ENCODE data around the gene ZNRF1.

The ZNRF1 gene

GRCh38 chr16:75095204-75095621 is 96.4 kb downstream of the ZNRF1 start:
- H3K27ac ChIP-seq: no peak overlapping the region
- H3K9me3 ChIP-seq (ENCODE audit: control insufficient read depth, low read length): no peaks in the 10 kb centered on the region
- H3K27me3 ChIP-seq (ENCODE audit: control insufficient read depth, insufficient read depth, low read length): no peaks in the 10 kb centered on the region
- peaks cover 64% of the 10 kb centered on the region for H3K79me2 ChIP-seq
- no peak overlapping the region for H3K4me2 ChIP-seq (ENCODE audit: low read length)
- no peaks in the 10 kb centered on the region for H3K36me3 ChIP-seq (ENCODE audit: control insufficient read depth, insufficient read depth, low read length)
- no peak for TF ChIP-seq CTCF (IDR thresholded peaks at IDR 0.05)
- H3K4me1 ChIP-seq: peaks cover 50% of the 10 kb centered on the region
- no peak overlapping the region for H2AFZ ChIP-seq
- H3K9ac ChIP-seq: no peak overlapping the region
- no peak overlapping the region for H3K4me3 ChIP-seq (ENCODE audit: low read depth, low read length)

- Histone ChIP-seq H3K4me3 (ENCODE audit: low read depth, low read length) (no peak overlapping the region), H3K36me3 (ENCODE audit: control insufficient read depth, insufficient read depth, low read length) (no peaks in the 10 kb centered on the region), H3K9me3 (ENCODE audit: control insufficient read depth, low read length) (no peaks in the 10 kb centered on the region), H3K4me2 (ENCODE audit: low read length) (peak overlapping the region; percentile 34), H3K27ac (peak overlapping the region; percentile 27), H2AFZ (no peak overlapping the region), H3K4me1 (peaks cover 50% of the 10 kb centered on the region), H3K9ac (no peak overlapping the region), H3K27me3 (ENCODE audit: control insufficient read depth, insufficient read depth, low read length) (no peaks in the 10 kb centered on the region), H3K79me2 (peaks cover 70% of the 10 kb centered on the region)
- TF ChIP-seq CTCF (IDR thresholded peaks at IDR 0.05): peak; percentile 48
Measured at GRCh38 chr16:75096656-75097055, 97.8 kb downstream of the ZNRF1 start.

GRCh38 chr16:75097191-75097761 is 98.5 kb downstream of the ZNRF1 start:
- Histone ChIP-seq H3K4me2 (ENCODE audit: low read length) (peak overlapping the region; percentile 34), H3K9ac (no peak overlapping the region), H3K36me3 (ENCODE audit: control insufficient read depth, insufficient read depth, low read length) (no peaks in the 10 kb centered on the region), H2AFZ (no peak overlapping the region), H3K79me2 (peaks cover 72% of the 10 kb centered on the region), H3K4me3 (ENCODE audit: low read depth, low read length) (no peak overlapping the region), H3K4me1 (peaks cover 50% of the 10 kb centered on the region), H3K27ac (peak overlapping the region; percentile 52), H3K9me3 (ENCODE audit: control insufficient read depth, low read length) (no peaks in the 10 kb centered on the region), H3K27me3 (ENCODE audit: control insufficient read depth, insufficient read depth, low read length) (no peaks in the 10 kb centered on the region)
- TF ChIP-seq CTCF (IDR thresholded peaks at IDR 0.05): no peak

GRCh38 chr16:75097941-75098901 is 99.4 kb downstream of the ZNRF1 start:
- no peak overlapping the region for H3K4me3 ChIP-seq (ENCODE audit: low read depth, low read length)
- H3K9ac ChIP-seq: no peak overlapping the region
- no peak overlapping the region for H3K4me2 ChIP-seq (ENCODE audit: low read length)
- H3K36me3 ChIP-seq (ENCODE audit: control insufficient read depth, insufficient read depth, low read length): no peaks in the 10 kb centered on the region
- H3K4me1 ChIP-seq: peaks cover 44% of the 10 kb centered on the region
- TF ChIP-seq CTCF (IDR thresholded peaks at IDR 0.05): peak; percentile 14
- H3K79me2 ChIP-seq: peaks cover 64% of the 10 kb centered on the region
- H3K9me3 ChIP-seq (ENCODE audit: control insufficient read depth, low read length): no peaks in the 10 kb centered on the region
- no peaks in the 10 kb centered on the region for H3K27me3 ChIP-seq (ENCODE audit: control insufficient read depth, insufficient read depth, low read length)
- H3K27ac ChIP-seq: peak overlapping the region; percentile 52
- peak overlapping the region; percentile 43 for H2AFZ ChIP-seq

All from parathyroid adenoma (tissue), 2 donors.